Activated CD4-positive, alpha-beta T cell treated with anti-CD3 and anti-CD28 coated beads for 36 hours (primary cell): ENCODE data around the gene UBE2E2. TPM values are rescaled to one million over a fixed set of nuclear protein-coding genes. Genes with fewer than 3 reads are reported as not detected.
"Not testable (repeated sequence)": the region's sequence is repeated elsewhere in the genome, so short reads cannot be mapped to it uniquely, and the experiment has no call there.

ENCODE experiments used
- ATAC-seq: fragments of 200-7000 bp; cut with Tn5 transposase; one replicate; pipeline ENCODE4 v1.10.0; 2021; ENCODE audit warnings: mild to moderate bottlenecking, moderate library complexity
- CTCF ChIA-PET: fragments of 350-600 bp; sonication (Branson Sonifier 250); formaldehyde crosslinking; loops from one replicate; lab custom pipeline; 2021; ENCODE audit warnings: antibody characterized with exemption; lab: Charles Lee
- POLR2A ChIA-PET: fragments of 350-600 bp; sonication (Branson Sonifier 250); formaldehyde crosslinking; loops from one replicate; lab custom pipeline; 2021; ENCODE audit warnings: antibody characterized with exemption, inconsistent platforms; lab: Charles Lee
- DNase-seq: peaks from one replicate; pipeline ENCODE4 v3.0.0-alpha.2; 2020
- H3K27ac Mint-ChIP-seq: one replicate; pipeline ENCODE4 v1.8.0; 2021; ENCODE audit warnings: mixed read lengths
- H3K27me3 Mint-ChIP-seq: one replicate; pipeline ENCODE4 v1.8.0; 2021; ENCODE audit warnings: mixed read lengths
- H3K36me3 Mint-ChIP-seq: one replicate; pipeline ENCODE4 v1.8.0; 2021; ENCODE audit warnings: low read depth, mixed read lengths
- H3K4me1 Mint-ChIP-seq: one replicate; pipeline ENCODE4 v1.8.0; 2021; ENCODE audit warnings: mixed read lengths
- H3K4me3 Mint-ChIP-seq: one replicate; pipeline ENCODE4 v1.8.0; 2021; ENCODE audit warnings: mild to moderate bottlenecking, moderate library complexity, mixed read lengths
- H3K9me3 Mint-ChIP-seq: one replicate; pipeline ENCODE4 v1.8.0; 2021; ENCODE audit warnings: low read depth, mixed read lengths
- intact Hi-C, 2 experiments: fragments of 100-400 bp; cut with DNase I in 1 of 2; cut with micrococcal nuclease in 1 of 2; formaldehyde crosslinking; loops; one replicate each; pipeline versions ENCODE4 v1.14.2 to v1.15.1; 2022 to 2024; cut with DNase I, micrococcal nuclease
- total RNA-seq, 2 experiments: library from RNA; stranded (reverse); gene quantifications; one replicate each; pipeline ENCODE4 v1.2.3, GENCODE V29; 2021

The UBE2E2 gene
- total RNA-seq, 2 experiments from 2014 or later = 13.5 to 18.2 TPM

- intact Hi-C loops = no loop called here
- H3K4me3 Mint-ChIP-seq = no peak overlapping the region
- no peaks in the 10 kb centered on the region for H3K4me1 Mint-ChIP-seq
- no peak overlapping the region for H3K27ac Mint-ChIP-seq
- CTCF ChIA-PET = interaction anchor here (0.6 kb wide), 1 partner anchor 24 kb away, joined by 3 read pairs; no protein-coding TSS in a partner anchor
- ATAC-seq (no peak), DNase-seq (no peak)
- no peaks in the 10 kb centered on the region for H3K9me3 Mint-ChIP-seq
- H3K27me3 Mint-ChIP-seq = no peaks in the 10 kb centered on the region
- peaks cover 3% of the 10 kb centered on the region for H3K36me3 Mint-ChIP-seq
- POLR2A ChIA-PET = no interaction called here
Measured at GRCh38 chr3:23331141-23331935, 128.2 kb downstream of the UBE2E2 start.

- H3K36me3 Mint-ChIP-seq = no peaks in the 10 kb centered on the region
- no peaks in the 10 kb centered on the region for H3K27me3 Mint-ChIP-seq
- ATAC-seq (no peak), DNase-seq (no peak)
- peaks cover 2% of the 10 kb centered on the region for H3K4me1 Mint-ChIP-seq
- intact Hi-C loops = no loop called here
- no peak overlapping the region for H3K4me3 Mint-ChIP-seq
- no peaks in the 10 kb centered on the region for H3K9me3 Mint-ChIP-seq
- no peak overlapping the region for H3K27ac Mint-ChIP-seq
- POLR2A ChIA-PET = no interaction called here
- CTCF ChIA-PET = no interaction called here
Measured at GRCh38 chr3:23333633-23334032, 130.5 kb downstream of the UBE2E2 start.

- H3K4me3 Mint-ChIP-seq, POLR2A ChIA-PET, H3K36me3 Mint-ChIP-seq, H3K27me3 Mint-ChIP-seq, DNase-seq, H3K27ac Mint-ChIP-seq, ATAC-seq, intact Hi-C loops, H3K9me3 Mint-ChIP-seq: not testable (repeated sequence)
- peaks cover 12% of the 10 kb centered on the region for H3K4me1 Mint-ChIP-seq
- CTCF ChIA-PET = interaction anchor here (0.7 kb wide), 1 partner anchor 70 kb away, joined by 3 read pairs; no protein-coding TSS in a partner anchor
Measured at GRCh38 chr3:23336853-23337252, 133.7 kb downstream of the UBE2E2 start.

- no peak overlapping the region for H3K4me3 Mint-ChIP-seq
- intact Hi-C loops = no loop called here
- CTCF ChIA-PET = interaction anchor here (0.6 kb wide), 2 partner anchors 103 to 467 kb away, joined by 4 to 5 read pairs; no protein-coding TSS in a partner anchor
- H3K27me3 Mint-ChIP-seq = no peaks in the 10 kb centered on the region
- peaks cover 1% of the 10 kb centered on the region for H3K36me3 Mint-ChIP-seq
- no peak overlapping the region for H3K27ac Mint-ChIP-seq
- no peaks in the 10 kb centered on the region for H3K9me3 Mint-ChIP-seq
- peaks cover 13% of the 10 kb centered on the region for H3K4me1 Mint-ChIP-seq
- DNase-seq = no peak
- POLR2A ChIA-PET = no interaction called here
- no peak for ATAC-seq
Measured at GRCh38 chr3:23341147-23341838, 138.2 kb downstream of the UBE2E2 start.

GRCh38 chr3:23342343-23342742 is 139.2 kb downstream of the UBE2E2 start:
- peaks cover 13% of the 10 kb centered on the region for H3K4me1 Mint-ChIP-seq
- no peaks in the 10 kb centered on the region for H3K9me3 Mint-ChIP-seq
- ChIA-PET CTCF (no interaction called here), POLR2A (no interaction called here)
- H3K4me3 Mint-ChIP-seq = no peak overlapping the region
- peaks cover 1% of the 10 kb centered on the region for H3K36me3 Mint-ChIP-seq
- DNase-seq (no peak), ATAC-seq (no peak)
- H3K27ac Mint-ChIP-seq = no peak overlapping the region
- intact Hi-C loops = no loop called here
- no peaks in the 10 kb centered on the region for H3K27me3 Mint-ChIP-seq

GRCh38 chr3:23343509-23343908 is 140.4 kb downstream of the UBE2E2 start:
- DNase-seq (no peak), ATAC-seq (no peak)
- H3K36me3 Mint-ChIP-seq = peaks cover 1% of the 10 kb centered on the region
- no peak overlapping the region for H3K27ac Mint-ChIP-seq
- no peak overlapping the region for H3K4me3 Mint-ChIP-seq
- H3K4me1 Mint-ChIP-seq = peaks cover 12% of the 10 kb centered on the region
- CTCF ChIA-PET = no interaction called here
- H3K9me3 Mint-ChIP-seq = no peaks in the 10 kb centered on the region
- POLR2A ChIA-PET = no interaction called here
- no peaks in the 10 kb centered on the region for H3K27me3 Mint-ChIP-seq
- intact Hi-C loops = no loop called here

- DNase-seq = no peak
Measured at GRCh38 chr3:23344886-23345285, 141.8 kb downstream of the UBE2E2 start.

GRCh38 chr3:23349444-23349843 is 146.3 kb downstream of the UBE2E2 start:
- CTCF ChIA-PET, ATAC-seq, H3K9me3 Mint-ChIP-seq, POLR2A ChIA-PET, H3K27ac Mint-ChIP-seq, DNase-seq, H3K4me1 Mint-ChIP-seq, H3K27me3 Mint-ChIP-seq, H3K4me3 Mint-ChIP-seq, H3K36me3 Mint-ChIP-seq, intact Hi-C loops: not testable (repeated sequence)

More at GRCh38 chr3:23344886-23345285, 141.8 kb downstream of the UBE2E2 start:
- Mint-ChIP-seq H3K4me3 (no peak overlapping the region), H3K4me1 (peaks cover 10% of the 10 kb centered on the region), H3K27ac (no peak overlapping the region), H3K27me3 (no peaks in the 10 kb centered on the region), H3K9me3 (no peaks in the 10 kb centered on the region), H3K36me3 (peaks cover 5% of the 10 kb centered on the region)
- ChIA-PET CTCF (no interaction called here), POLR2A (no interaction called here)
- ATAC-seq = no peak
- intact Hi-C loops = no loop called here

GRCh38 chr3:23356169-23356568 is 153.0 kb downstream of the UBE2E2 start:
- intact Hi-C loops = no loop called here
- Mint-ChIP-seq H3K36me3 (no peaks in the 10 kb centered on the region), H3K27me3 (no peaks in the 10 kb centered on the region), H3K9me3 (peaks cover 4% of the 10 kb centered on the region), H3K4me1 (no peaks in the 10 kb centered on the region), H3K4me3 (no peak overlapping the region), H3K27ac (no peak overlapping the region)
- ATAC-seq (no peak), DNase-seq (no peak)
- ChIA-PET POLR2A (no interaction called here), CTCF (no interaction called here)

GRCh38 chr3:23356923-23357322 is 153.8 kb downstream of the UBE2E2 start:
- Mint-ChIP-seq H3K27ac (no peak overlapping the region), H3K36me3 (no peaks in the 10 kb centered on the region), H3K4me3 (no peak overlapping the region), H3K9me3 (peaks cover 2% of the 10 kb centered on the region), H3K4me1 (no peaks in the 10 kb centered on the region), H3K27me3 (no peaks in the 10 kb centered on the region)
- CTCF ChIA-PET = no interaction called here
- ATAC-seq (no peak), DNase-seq (no peak)
- POLR2A ChIA-PET = no interaction called here
- intact Hi-C loops = no loop called here

- H3K36me3 Mint-ChIP-seq = no peaks in the 10 kb centered on the region
- H3K9me3 Mint-ChIP-seq = peaks cover 11% of the 10 kb centered on the region
- no peaks in the 10 kb centered on the region for H3K4me1 Mint-ChIP-seq
- DNase-seq (no peak), ATAC-seq (no peak)
- CTCF ChIA-PET = no interaction called here
- POLR2A ChIA-PET = interaction anchor here (0.7 kb wide), 1 partner anchor 394 kb away, joined by 4 read pairs; no protein-coding TSS in a partner anchor
- intact Hi-C loops = no loop called here
- no peak overlapping the region for H3K4me3 Mint-ChIP-seq
- no peak overlapping the region for H3K27ac Mint-ChIP-seq
- no peaks in the 10 kb centered on the region for H3K27me3 Mint-ChIP-seq
Measured at GRCh38 chr3:23359116-23359515, 156.0 kb downstream of the UBE2E2 start.

GRCh38 chr3:23365066-23365465 is 161.9 kb downstream of the UBE2E2 start:
- CTCF ChIA-PET = no interaction called here
- POLR2A ChIA-PET = no interaction called here
- Mint-ChIP-seq H3K27me3 (no peaks in the 10 kb centered on the region), H3K9me3 (peaks cover 14% of the 10 kb centered on the region), H3K4me3 (no peak overlapping the region), H3K4me1 (no peaks in the 10 kb centered on the region), H3K36me3 (no peaks in the 10 kb centered on the region), H3K27ac (no peak overlapping the region)
- intact Hi-C loops = no loop called here
- DNase-seq = no peak
- ATAC-seq = no peak
